ENCODE results near the gene CCDC102B.
"Not testable (repeated sequence)": the region's sequence is repeated elsewhere in the genome, so short reads cannot be mapped to it uniquely, and the experiment has no call there.

The CCDC102B gene

DNA sequence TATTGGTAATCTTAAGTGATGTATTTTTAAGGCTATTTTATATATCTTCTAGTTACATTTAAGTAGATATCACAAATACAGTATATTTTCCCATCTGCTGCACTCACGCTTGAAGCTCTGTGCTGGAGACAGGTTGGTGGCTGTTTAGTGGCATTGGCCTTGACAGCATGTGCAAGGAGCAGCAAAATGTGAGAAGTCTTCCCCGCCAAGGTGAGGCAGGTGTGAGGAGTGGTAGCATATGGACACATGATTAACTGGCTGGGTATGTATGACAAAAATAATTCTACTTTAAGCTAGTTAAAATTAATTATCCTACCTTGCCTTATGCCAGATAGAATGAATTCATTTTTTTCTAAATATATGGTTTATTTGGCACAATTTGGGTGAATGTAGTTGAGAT, 117.2 kb downstream of the CCDC102B start:
- no peak for FAIRE-seq

DNA sequence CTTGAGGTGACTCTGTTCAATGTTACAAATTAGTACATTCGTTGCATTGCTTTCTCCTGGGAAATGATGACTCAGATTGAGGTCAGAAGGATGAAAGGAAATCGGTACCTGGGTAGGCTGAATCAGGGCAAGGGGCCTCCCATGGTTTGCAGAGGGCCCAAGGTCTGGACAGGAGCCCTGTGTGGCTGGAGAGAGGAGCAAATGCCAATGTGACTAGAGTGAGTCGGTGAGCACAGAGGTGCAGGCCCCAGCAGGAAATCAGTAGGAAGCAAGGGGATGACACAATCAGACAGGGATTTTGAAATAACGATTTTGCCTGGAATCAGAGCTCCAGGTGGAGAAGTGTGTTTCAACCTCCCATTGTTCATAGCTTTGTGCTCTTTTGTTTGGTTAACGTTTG, 118.9 kb downstream of the CCDC102B start:
- FAIRE-seq = no peak

GRCh38 chr18:68918216-68918615, 120.3 kb downstream of the CCDC102B start:
- FAIRE-seq = no peak

- no peak for FAIRE-seq
Observed at GRCh38 chr18:68919900-68920299, 122.0 kb downstream of the CCDC102B start.

DNA sequence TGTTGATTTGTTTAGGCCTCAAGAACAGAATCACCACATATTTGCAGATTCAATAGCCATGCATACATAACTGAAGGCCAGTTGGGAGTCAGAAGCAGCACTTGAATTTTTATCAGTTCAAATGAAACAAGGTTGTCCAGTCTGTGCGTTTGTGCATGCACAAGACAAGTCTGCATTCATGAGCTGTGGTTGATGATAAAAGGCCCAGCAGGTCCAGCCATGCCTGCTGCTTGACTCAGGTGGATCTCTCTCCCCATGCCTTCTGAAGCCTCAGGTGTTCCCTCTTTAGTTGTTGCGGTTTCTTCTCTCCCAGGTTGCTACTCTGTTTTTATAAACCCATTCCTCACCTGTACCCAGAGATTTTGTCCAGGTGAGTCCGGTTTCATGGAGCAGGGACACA, 124.5 kb downstream of the CCDC102B start:
- no peak for FAIRE-seq

DNA sequence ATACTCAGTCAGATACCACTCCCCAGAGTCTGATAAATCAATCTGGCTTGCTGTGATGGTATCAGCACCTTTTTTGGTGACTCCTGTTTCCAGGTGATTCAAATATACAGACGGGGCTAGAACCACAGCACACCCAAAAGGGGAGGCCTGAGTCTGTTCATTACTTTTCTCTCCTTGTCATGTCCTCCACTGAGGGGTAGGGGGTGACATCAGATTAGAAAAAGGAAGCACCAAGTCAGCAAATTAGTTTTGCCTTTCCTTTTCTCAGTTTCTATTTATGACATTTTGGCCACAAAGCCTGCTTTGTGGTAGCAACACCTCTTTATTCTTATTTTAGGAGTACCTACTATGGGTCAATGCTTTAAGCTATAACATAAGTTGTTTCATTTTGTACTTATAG, 127.4 kb downstream of the CCDC102B start:
- FAIRE-seq = no peak

DNA sequence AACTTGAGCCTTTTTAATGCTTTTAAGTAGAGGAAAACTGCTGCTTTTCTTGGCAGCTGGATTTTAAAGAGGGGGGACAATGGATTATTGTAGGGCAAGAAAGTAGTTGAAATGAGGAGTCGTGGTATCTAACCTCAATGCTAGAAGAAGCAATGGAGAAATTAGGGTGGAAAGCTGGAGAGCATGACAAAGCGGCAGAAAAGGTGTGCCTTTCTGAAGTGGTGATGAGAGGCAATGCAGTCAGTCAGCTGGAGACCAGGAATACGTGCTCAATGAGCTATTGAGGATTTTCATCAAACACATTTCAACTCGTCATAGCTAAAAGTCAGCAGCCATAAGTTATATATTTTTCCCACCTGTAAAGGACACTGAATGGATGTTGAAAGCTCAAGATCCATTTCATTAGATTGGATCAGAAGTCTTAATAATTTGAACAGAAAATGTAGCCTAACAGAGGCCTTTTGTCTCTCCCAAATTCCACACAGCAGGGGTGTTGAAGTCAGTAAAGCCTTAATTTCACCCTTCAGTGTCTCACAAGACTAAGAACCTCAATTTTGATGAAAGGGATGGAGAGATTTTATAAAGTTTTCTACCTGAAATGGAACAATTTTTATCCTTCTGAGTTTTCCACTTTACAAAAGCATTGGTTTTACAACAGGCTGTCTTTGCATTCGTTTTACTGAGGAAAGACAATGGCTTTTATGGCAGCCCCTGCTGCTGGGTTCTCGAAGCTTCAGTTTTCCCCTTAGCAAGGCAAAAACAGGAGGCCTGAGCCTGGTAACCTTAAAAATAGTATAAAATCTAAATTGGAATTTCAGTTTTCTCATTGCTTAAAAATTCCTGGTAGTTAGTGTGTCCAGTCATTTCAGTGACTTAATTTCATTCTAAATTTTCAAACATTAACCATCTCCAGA, 131.1 kb downstream of the CCDC102B start:
- FAIRE-seq = no peak

DNA sequence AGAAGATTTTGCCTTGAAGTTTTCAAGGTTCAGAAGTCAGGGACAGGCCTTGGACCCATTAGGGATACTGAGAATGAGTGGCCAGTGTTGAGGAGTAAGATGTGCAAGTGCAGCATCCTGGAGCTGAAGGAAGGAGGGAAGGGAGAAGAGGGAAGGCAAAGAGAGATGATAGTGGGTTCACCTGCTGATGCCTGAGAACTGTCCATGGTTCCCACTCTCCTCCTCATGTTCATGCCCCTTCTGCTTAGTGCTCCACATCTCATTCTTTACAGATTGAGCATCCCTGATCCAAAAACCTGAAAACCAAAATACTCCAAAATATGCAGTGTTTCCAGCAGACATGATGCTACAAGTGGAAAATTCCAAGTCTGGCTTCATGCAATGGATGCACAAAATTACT, 137.8 kb downstream of the CCDC102B start:
- no peak for FAIRE-seq

DNA sequence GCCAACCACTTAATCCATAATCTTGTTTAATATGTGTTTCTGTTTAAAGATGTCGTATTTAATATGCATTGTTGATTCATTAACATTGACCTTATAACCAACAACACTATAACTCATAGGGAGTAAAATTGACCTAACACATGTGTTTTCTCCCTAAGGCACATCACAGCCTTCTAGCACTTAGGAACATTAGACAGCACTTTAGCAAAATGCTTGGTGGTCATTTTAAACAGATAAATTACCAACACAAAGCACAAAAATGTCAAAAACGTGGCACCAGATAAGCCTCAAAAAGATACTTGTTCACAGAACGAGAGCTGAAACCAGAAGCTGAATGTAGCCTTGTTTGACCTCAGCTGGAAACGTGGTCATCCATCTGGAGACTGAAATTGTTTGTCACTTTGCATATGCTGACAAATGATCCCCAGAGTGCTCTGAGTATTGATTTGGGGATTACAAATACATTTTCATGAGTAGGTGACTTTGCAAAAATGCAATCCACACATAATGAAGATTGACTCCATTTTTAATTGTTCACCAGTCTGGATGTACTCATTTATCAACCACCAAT, 139.2 kb downstream of the CCDC102B start:
- FAIRE-seq = no peak

DNA sequence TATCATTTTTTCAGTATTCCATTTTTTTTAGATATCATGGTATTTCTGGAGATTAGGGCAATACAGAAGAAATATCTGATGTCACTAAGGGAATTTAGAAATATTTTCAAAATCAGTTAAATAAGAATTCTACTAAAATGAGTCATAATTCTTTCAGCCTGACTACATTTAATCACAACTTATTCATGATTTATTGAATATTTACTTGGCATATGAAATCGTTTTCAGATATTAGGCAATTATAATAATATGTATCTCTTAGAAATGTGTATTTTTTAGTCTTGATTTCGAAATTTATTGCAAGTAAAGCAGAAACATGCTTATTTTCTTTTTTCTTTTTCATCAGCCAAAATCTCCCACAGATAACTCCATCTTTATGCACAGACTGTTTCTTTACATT, 142.2 kb downstream of the CCDC102B start:
- no peak for FAIRE-seq

GRCh38 chr18:68940754-68941153, 142.9 kb downstream of the CCDC102B start:
- FAIRE-seq = no peak

GRCh38 chr18:68942230-68942629, 144.3 kb downstream of the CCDC102B start:
- no peak for FAIRE-seq

- not testable (repeated sequence) for FAIRE-seq
Observed at GRCh38 chr18:68943861-68944260, 146.0 kb downstream of the CCDC102B start.

DNA sequence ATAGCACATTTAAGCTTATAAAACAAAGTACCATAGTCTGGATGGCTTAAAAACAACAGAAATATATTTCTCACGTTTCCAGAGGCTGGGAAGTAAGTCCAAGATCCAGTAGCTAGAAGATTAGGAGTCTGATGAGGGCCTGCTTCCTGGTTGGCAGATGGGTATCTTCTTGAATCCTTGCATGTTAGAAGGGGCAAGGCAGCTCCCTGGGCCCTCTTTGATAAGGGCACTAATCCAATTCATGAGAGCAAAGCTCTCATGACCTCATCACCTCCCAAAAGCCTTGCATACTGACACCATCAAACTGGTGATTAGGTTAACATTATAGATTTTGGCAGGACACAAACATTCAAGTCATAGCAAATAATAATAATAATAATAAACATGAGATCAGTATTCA, 146.4 kb downstream of the CCDC102B start:
- no peak for FAIRE-seq

DNA sequence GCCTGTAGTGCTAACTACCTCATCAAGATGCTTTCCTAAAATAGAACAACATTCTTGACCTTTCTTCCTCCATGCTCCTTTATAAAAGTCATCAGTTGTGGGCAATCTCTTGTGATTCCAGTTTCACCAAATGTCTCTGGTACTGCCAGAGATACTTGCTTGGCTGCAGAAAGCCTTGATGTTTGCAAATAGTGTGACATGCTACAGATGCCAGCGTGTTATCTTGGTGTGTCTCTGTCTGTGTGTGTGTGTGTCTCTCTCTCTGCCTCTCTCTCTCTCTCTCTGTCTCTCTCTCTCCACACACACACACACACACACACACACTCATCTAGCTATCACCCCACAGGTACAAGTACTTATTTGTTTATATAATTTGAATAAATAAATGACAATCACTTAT, 146.9 kb downstream of the CCDC102B start:
- no peak for FAIRE-seq

DNA sequence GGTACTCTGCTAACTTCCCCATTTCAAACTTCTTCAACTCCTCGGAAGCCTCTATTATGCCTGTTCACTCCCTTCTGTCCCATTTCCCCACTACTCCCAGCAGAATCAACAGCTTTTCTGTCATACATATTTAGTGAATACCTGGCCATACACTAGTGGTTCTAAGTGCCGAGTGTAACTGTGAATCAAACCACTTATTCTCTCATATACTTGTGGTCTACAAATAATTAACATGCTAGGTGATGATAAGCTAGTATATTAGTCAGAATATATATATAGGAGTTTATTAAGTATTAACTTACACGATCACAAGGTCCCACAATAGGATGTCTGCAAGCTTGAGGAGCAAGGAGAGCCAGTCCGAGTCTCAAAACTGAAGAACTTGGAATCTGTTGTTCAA, 150.7 kb downstream of the CCDC102B start:
- FAIRE-seq = no peak

- no peak for FAIRE-seq
Observed at GRCh38 chr18:68954738-68955137, 156.9 kb downstream of the CCDC102B start.

DNA sequence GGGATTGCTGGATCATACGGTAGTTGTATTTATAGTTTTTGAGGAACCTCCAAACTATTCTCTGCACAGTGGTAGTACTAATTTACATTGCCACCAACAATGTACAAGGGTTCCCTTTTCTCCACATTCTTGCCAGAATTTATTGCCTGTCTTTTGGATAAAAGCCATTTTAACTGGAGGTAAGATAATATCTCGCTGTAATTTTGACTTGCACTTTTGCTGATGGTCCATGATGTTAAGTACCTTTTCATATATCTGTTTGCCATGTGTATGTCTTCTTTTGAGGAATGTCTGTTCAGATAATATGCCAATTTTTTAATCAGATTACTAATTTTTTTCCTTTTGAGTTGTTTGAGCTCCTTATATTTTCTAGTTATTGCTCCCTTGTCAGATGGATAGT, 158.8 kb downstream of the CCDC102B start:
- FAIRE-seq = no peak

- FAIRE-seq = no peak
Observed at GRCh38 chr18:68960355-68960754, 162.5 kb downstream of the CCDC102B start.

- no peak for FAIRE-seq
Observed at GRCh38 chr18:68962623-68963022, 164.7 kb downstream of the CCDC102B start.

DNA sequence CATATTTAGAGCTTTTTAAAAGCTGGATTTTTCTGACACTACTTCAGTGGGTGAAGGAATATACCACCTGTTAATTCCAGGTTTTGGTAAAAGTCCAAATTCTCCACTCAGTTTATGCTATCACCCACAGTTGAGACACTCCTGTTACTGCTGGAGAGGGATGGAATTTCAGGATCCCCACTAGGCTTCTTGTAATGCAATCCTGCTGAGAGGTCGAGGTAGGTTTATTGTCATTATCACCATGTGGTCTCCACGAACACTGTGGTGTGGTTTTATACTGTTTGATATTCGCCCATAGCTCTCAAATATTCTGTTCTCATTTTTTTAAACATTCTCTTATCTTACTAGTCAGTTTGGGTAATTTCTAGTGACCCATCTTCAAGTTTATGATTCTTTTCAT, 167.9 kb downstream of the CCDC102B start:
- no peak for FAIRE-seq

- FAIRE-seq = no peak
Observed at GRCh38 chr18:68969027-68969426, 171.1 kb downstream of the CCDC102B start.

DNA sequence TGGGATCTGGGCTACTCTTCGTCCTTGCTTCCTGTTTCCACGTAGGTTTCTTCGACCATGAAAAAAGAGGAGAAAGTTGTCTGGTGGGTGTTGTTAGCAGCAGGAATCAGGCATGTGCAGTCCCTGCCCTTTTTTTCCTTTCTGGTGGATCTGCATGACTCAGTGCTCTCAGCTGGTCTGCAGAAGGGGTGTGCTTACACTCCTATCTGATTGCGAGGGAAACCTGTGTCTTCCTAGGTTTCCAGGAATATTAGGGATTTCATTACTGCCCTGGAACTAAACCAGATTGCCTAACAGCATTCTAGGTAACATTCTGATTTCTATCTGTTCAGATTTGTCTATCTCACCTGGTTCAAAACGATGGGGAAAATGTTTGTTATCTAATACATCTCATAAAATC, 174.3 kb downstream of the CCDC102B start:
- no peak for FAIRE-seq

DNA sequence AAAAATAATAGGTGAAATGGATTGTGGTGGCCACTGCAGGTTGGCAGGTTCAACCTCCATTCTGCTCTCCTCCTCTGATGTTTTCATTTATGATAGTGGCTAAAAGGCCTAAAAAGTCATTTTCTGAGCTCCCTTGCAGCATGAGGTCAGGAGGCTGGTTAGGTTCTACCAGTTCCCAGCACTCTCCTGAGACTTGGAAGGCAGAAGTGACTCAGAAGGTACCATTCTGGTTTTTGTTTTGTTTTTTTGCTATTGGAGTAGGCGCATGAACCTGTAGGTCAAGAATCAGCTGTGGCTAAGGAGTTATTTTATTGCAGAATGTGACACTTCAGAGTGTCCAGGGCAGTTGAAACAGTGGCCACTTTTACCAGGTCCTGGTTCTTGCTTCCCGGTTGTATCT, 181.9 kb downstream of the CCDC102B start:
- FAIRE-seq = no peak

- no peak for FAIRE-seq
Observed at GRCh38 chr18:68983126-68983525, 185.2 kb downstream of the CCDC102B start.
